Fibroblast of mammary gland (primary cell): Measurements from ENCODE around the gene ID2.

Experiments
- DNase-seq: peaks from one replicate; pipeline ENCODE4 v3.0.0-alpha.2; 2010; ENCODE audit warnings: low read depth
- H3K4me3 ChIP-seq: 2 replicates; pipeline ENCODE4 v1.5.1; 2011; ENCODE audit warnings: low read depth, mild to moderate bottlenecking, low read length, moderate library complexity; ENCODE audit not compliant: control insufficient read depth
- CTCF ChIP-seq: conservative IDR thresholded peaks from 2 replicates; pipeline ENCODE4 v1.5.1; 2011; ENCODE audit warnings: low read depth, low read length, inconsistent platforms; ENCODE audit not compliant: control insufficient read depth, insufficient read depth

ID2 gene

GRCh38 chr2:8654483-8654882 lies 27.4 kb upstream of the ID2 start:
- DNase-seq = no peak
- no peak overlapping the region for H3K4me3 ChIP-seq
- no peak for TF ChIP-seq CTCF

GRCh38 chr2:8656160-8656641 lies 25.7 kb upstream of the ID2 start:
- H3K4me3 ChIP-seq = no peak overlapping the region
- no peak for TF ChIP-seq CTCF
- peak; percentile 91 for DNase-seq

GRCh38 chr2:8656811-8657210 lies 25.0 kb upstream of the ID2 start:
- no peak for TF ChIP-seq CTCF

GRCh38 chr2:8657423-8658062 lies 24.3 kb upstream of the ID2 start:
- no peak overlapping the region for H3K4me3 ChIP-seq
- no peak for DNase-seq
- no peak for TF ChIP-seq CTCF

More at GRCh38 chr2:8656811-8657210, 25.0 kb upstream of the ID2 start:
- H3K4me3 ChIP-seq = no peak overlapping the region
- DNase-seq = no peak

- no peak for DNase-seq
- H3K4me3 ChIP-seq = no peak overlapping the region
- TF ChIP-seq CTCF = no peak
These were observed 23.6 kb upstream of the ID2 start for GRCh38 chr2:8658064-8658862.

GRCh38 chr2:8659092-8659734 lies 22.6 kb upstream of the ID2 start:
- TF ChIP-seq CTCF = no peak
- DNase-seq = no peak
- no peak overlapping the region for H3K4me3 ChIP-seq
